Keratinocyte (primary cell): ENCODE data around the gene TLCD3B.

Source experiments
- EZH2 ChIP-seq: IDR thresholded peaks from one replicate; pipeline ENCODE4 v1.6.1; 2012; ENCODE audit warnings: inconsistent platforms, mild to moderate bottlenecking, low read length, moderate library complexity
- TF ChIP-seq, protein P1 (sequence below), 3 experiments: IDR thresholded peaks in 1 of 3; conservative IDR thresholded peaks in 1 of 3; optimal IDR thresholded peaks in 1 of 3; 2 replicates in 2 of 3; 3 replicates in 1 of 3; pipeline versions ENCODE3 to v1.5.1; 2011; ENCODE audit warnings: low read length in 3 of 3, mild to moderate bottlenecking in 3 of 3, moderate library complexity in 2 of 3, control low read depth in 1 of 3, inconsistent platforms in 1 of 3; ENCODE audit not compliant: insufficient read depth in 2 of 3; ENCODE audit errors: extremely low read depth in 1 of 3

DNA sequence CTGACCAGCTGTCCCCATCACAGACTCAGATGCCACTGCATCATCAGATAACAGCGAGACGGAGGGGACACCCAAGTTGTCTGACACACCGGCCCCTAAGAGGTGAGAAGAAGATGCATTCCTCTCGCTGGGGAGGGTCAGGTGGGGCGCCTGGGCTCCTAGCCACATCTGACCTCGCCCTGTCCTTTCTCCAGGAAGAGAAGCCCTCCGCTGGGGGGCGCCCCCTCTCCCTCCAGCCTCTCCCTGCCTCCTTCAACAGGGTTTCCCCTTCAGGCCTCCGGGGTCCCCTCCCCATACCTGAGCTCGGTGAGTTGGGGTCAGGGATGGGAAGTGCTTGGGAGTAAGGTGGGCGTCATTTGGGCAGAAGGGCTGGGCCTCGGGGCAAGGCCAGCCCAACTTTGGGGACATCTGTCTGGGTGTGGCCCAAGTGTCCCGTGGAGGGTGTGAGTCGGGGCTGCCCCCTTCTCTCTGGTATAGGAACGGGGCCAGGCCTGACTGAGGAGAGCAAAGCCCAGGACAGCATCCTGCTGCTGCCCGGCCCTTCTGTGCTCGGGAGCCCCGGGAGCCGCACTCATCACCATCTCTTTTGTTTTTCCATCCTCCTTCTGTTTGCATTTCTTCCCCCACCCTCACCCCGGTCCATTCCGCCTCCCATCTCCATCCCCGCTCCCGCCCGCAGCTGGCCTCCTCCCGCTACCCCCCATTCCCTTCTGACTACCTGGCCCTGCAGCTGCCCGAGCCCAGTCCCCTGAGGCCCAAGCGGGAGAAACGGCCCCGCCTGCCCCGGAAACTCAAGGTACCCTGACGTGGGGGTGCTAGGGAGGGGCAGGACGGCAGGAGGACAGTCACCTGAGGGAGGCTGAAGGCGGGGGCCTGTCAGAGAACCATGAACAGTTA is 30.1 kb downstream of the TLCD3B start:
- TF ChIP-seq, protein P1, sequence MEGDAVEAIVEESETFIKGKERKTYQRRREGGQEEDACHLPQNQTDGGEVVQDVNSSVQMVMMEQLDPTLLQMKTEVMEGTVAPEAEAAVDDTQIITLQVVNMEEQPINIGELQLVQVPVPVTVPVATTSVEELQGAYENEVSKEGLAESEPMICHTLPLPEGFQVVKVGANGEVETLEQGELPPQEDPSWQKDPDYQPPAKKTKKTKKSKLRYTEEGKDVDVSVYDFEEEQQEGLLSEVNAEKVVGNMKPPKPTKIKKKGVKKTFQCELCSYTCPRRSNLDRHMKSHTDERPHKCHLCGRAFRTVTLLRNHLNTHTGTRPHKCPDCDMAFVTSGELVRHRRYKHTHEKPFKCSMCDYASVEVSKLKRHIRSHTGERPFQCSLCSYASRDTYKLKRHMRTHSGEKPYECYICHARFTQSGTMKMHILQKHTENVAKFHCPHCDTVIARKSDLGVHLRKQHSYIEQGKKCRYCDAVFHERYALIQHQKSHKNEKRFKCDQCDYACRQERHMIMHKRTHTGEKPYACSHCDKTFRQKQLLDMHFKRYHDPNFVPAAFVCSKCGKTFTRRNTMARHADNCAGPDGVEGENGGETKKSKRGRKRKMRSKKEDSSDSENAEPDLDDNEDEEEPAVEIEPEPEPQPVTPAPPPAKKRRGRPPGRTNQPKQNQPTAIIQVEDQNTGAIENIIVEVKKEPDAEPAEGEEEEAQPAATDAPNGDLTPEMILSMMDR (optimal IDR thresholded peaks at IDR 0.05 in 1 of 3, IDR thresholded peaks at IDR 0.05 in 1 of 3, conservative IDR thresholded peaks at IDR 0.05 in 1 of 3; ENCODE audit: extremely low read depth in 1 of 3, insufficient read depth in 2 of 3, low read length in 3 of 3): no peak
- TF ChIP-seq EZH2: no peak
